ENCODE results near the gene MORN1. TPM values are rescaled to one million over a fixed set of nuclear protein-coding genes. Genes with fewer than 3 reads are reported as not detected.

Gene MORN1
- total and polyA plus RNA-seq, 4 donors, result 2.3 to 6.9 (median 3.6) TPM

DNA sequence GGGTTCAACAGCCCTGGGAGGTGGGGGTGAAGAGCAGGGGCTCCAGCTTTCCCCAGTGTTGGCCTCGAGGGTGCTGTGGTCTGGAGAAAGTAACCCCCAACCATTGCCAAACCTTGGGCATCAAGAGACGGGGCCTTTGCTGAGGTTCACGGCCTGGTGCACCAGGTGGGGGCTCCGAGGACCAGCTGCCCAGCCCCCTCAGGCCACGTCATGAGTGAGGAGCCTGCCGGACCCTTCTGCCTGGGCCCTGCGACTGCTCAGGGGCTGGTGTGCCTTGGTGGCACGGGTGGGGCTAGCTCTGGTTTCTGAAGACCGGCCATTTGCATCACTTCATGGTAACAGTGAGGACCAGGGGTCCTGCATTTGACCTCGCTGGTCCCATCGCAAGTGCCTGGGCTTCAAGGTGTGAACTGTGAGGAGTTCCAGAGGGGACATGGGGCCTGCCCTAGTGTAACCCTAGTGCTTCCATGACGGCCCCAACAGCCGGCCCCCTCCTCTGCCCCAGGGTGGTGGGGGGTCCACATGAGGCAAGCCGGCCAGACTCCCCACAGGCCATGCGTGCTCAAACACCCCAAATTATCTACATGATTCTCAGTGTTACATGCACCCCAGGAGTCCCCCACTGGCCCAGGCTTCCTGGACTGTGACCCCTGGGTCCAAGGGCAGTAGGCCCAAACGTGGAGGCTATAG is 13.5 kb downstream of the MORN1 start:
- DNase-seq (ENCODE audit: low spot score), result no peak
- Histone ChIP-seq H3K4me1 (ENCODE audit: control insufficient read depth in 4 of 4, insufficient read depth in 4 of 4, low read length in 3 of 4) (no peaks in the 10 kb centered on the region), H3K4me3 (ENCODE audit: low read depth in 1 of 3, low read length in 3 of 3) (no peak overlapping the region), H3K27me3 (ENCODE audit: control insufficient read depth in 4 of 4, insufficient read depth in 4 of 4, low read length in 3 of 4) (no peaks in the 10 kb centered on the region), H3K36me3 (ENCODE audit: control insufficient read depth in 4 of 4, insufficient read depth in 3 of 4, low read depth in 1 of 4, low read length in 3 of 4) (no peaks in the 10 kb centered on the region), H3K9ac (ENCODE audit: low read depth in 1 of 2, low read length in 2 of 2) (no peak overlapping the region), H3K27ac (ENCODE audit: low read depth in 1 of 2, low read length in 2 of 2) (no peak overlapping the region), H3K9me3 (ENCODE audit: control insufficient read depth in 4 of 4, low read length in 3 of 4) (no peaks in the 10 kb centered on the region)
- 85% methylated on average over 16 of the region's 16 CpGs for WGBS
- TF ChIP-seq, protein P1, sequence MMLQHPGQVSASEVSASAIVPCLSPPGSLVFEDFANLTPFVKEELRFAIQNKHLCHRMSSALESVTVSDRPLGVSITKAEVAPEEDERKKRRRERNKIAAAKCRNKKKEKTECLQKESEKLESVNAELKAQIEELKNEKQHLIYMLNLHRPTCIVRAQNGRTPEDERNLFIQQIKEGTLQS (IDR thresholded peaks at IDR 0.05), result no peak
- TF ChIP-seq RAD21 (IDR thresholded peaks at IDR 0.05) (no peak), FOXA1 (IDR thresholded peaks at IDR 0.05) (no peak), NR2F2 (IDR thresholded peaks at IDR 0.05) (no peak), JUND (IDR thresholded peaks at IDR 0.05) (no peak), HNF4G (IDR thresholded peaks at IDR 0.05) (no peak), RXRA (IDR thresholded peaks at IDR 0.05) (no peak), HNF4A (conservative IDR thresholded peaks at IDR 0.05) (no peak), FOXA2 (IDR thresholded peaks at IDR 0.05) (no peak), EGR1 (IDR thresholded peaks at IDR 0.05; ENCODE audit: low read depth in 2 of 2) (no peak), SP1 (IDR thresholded peaks at IDR 0.05) (no peak), TAF1 (conservative IDR thresholded peaks at IDR 0.05) (no peak)
- TF ChIP-seq, protein P2, sequence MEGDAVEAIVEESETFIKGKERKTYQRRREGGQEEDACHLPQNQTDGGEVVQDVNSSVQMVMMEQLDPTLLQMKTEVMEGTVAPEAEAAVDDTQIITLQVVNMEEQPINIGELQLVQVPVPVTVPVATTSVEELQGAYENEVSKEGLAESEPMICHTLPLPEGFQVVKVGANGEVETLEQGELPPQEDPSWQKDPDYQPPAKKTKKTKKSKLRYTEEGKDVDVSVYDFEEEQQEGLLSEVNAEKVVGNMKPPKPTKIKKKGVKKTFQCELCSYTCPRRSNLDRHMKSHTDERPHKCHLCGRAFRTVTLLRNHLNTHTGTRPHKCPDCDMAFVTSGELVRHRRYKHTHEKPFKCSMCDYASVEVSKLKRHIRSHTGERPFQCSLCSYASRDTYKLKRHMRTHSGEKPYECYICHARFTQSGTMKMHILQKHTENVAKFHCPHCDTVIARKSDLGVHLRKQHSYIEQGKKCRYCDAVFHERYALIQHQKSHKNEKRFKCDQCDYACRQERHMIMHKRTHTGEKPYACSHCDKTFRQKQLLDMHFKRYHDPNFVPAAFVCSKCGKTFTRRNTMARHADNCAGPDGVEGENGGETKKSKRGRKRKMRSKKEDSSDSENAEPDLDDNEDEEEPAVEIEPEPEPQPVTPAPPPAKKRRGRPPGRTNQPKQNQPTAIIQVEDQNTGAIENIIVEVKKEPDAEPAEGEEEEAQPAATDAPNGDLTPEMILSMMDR (IDR thresholded peaks at IDR 0.05; ENCODE audit: low read depth, low read length, missing input control), result no peak
- TF ChIP-seq, protein P3, sequence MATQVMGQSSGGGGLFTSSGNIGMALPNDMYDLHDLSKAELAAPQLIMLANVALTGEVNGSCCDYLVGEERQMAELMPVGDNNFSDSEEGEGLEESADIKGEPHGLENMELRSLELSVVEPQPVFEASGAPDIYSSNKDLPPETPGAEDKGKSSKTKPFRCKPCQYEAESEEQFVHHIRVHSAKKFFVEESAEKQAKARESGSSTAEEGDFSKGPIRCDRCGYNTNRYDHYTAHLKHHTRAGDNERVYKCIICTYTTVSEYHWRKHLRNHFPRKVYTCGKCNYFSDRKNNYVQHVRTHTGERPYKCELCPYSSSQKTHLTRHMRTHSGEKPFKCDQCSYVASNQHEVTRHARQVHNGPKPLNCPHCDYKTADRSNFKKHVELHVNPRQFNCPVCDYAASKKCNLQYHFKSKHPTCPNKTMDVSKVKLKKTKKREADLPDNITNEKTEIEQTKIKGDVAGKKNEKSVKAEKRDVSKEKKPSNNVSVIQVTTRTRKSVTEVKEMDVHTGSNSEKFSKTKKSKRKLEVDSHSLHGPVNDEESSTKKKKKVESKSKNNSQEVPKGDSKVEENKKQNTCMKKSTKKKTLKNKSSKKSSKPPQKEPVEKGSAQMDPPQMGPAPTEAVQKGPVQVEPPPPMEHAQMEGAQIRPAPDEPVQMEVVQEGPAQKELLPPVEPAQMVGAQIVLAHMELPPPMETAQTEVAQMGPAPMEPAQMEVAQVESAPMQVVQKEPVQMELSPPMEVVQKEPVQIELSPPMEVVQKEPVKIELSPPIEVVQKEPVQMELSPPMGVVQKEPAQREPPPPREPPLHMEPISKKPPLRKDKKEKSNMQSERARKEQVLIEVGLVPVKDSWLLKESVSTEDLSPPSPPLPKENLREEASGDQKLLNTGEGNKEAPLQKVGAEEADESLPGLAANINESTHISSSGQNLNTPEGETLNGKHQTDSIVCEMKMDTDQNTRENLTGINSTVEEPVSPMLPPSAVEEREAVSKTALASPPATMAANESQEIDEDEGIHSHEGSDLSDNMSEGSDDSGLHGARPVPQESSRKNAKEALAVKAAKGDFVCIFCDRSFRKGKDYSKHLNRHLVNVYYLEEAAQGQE (IDR thresholded peaks at IDR 0.05), result no peak
- TF ChIP-seq, protein P4, sequence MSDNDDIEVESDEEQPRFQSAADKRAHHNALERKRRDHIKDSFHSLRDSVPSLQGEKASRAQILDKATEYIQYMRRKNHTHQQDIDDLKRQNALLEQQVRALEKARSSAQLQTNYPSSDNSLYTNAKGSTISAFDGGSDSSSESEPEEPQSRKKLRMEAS (IDR thresholded peaks at IDR 0.05), result no peak
- TF ChIP-seq, protein P5, sequence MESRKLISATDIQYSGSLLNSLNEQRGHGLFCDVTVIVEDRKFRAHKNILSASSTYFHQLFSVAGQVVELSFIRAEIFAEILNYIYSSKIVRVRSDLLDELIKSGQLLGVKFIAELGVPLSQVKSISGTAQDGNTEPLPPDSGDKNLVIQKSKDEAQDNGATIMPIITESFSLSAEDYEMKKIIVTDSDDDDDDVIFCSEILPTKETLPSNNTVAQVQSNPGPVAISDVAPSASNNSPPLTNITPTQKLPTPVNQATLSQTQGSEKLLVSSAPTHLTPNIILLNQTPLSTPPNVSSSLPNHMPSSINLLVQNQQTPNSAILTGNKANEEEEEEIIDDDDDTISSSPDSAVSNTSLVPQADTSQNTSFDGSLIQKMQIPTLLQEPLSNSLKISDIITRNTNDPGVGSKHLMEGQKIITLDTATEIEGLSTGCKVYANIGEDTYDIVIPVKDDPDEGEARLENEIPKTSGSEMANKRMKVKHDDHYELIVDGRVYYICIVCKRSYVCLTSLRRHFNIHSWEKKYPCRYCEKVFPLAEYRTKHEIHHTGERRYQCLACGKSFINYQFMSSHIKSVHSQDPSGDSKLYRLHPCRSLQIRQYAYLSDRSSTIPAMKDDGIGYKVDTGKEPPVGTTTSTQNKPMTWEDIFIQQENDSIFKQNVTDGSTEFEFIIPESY (IDR thresholded peaks at IDR 0.05), result no peak

All from liver (tissue), 9 donors.